Effector memory CD8-positive, alpha-beta T cell (primary cell): ENCODE data around the gene PLP1.
"Not testable (repeated sequence)": the region's sequence is repeated elsewhere in the genome, so short reads cannot be mapped to it uniquely, and the experiment has no call there.

Experiments
- ATAC-seq: fragments of 150-1000 bp; cut with Tn5 transposase; replicated peaks from 2 replicates; pipeline ENCODE4 v1.10.0; 2021; ENCODE audit warnings: mild to moderate bottlenecking, moderate library complexity
- DNase-seq, 3 experiments: peaks; one replicate each; pipeline ENCODE4 v3.0.0; 2021
- H3K27ac Mint-ChIP-seq, 2 donors: one replicate each; pipeline ENCODE4 v1.8.0; 2022; ENCODE audit warnings: mild to moderate bottlenecking in 2 of 2, mixed read lengths in 2 of 2, moderate library complexity in 2 of 2
- H3K27me3 Mint-ChIP-seq, 2 donors: one replicate each; pipeline ENCODE4 v1.8.0; 2022; ENCODE audit warnings: mixed read lengths in 2 of 2
- H3K36me3 Mint-ChIP-seq: one replicate; pipeline ENCODE4 v1.8.0; 2022; ENCODE audit warnings: mild to moderate bottlenecking, moderate library complexity, mixed read lengths; ENCODE audit not compliant: insufficient read depth
- H3K4me1 Mint-ChIP-seq, 2 donors: one replicate each; pipeline ENCODE4 v1.8.0; 2022; ENCODE audit warnings: low read depth in 2 of 2, mixed read lengths in 2 of 2
- H3K4me3 Mint-ChIP-seq, 2 donors: one replicate each; pipeline ENCODE4 v1.8.0; 2022; ENCODE audit warnings: mild to moderate bottlenecking in 2 of 2, mixed read lengths in 2 of 2, moderate library complexity in 2 of 2
- H3K9me3 Mint-ChIP-seq, 2 donors: one replicate each; pipeline ENCODE4 v1.8.0; 2022; ENCODE audit warnings: mixed read lengths in 2 of 2

The PLP1 gene

DNA sequence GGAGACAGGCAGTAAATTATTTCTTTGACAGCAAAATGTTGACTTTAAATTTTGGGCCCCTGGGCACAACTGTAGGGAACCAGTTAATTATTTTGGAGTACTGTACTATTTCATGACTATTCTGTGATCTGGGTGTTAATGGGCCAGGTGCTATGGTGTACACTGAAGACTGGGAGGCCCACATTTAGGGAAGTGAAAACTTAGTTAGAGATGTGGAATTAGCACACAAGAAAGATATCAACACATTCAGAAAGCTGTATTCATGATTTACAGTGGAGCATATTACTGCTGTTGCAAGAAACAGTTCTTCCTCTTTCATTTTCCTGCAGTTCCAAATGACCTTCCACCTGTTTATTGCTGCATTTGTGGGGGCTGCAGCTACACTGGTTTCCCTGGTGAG is 12.4 kb downstream of the PLP1 start:
- Mint-ChIP-seq H3K27me3 (peaks cover 6 to 11% of the 10 kb centered on the region in 2 donors), H3K36me3 (no peaks in the 10 kb centered on the region), H3K4me1 (no peaks in the 10 kb centered on the region), H3K4me3 (no peak overlapping the region), H3K9me3 (no peaks in the 10 kb centered on the region), H3K27ac (no peak overlapping the region)
- DNase-seq, result no peak
- ATAC-seq, result no peak

DNA sequence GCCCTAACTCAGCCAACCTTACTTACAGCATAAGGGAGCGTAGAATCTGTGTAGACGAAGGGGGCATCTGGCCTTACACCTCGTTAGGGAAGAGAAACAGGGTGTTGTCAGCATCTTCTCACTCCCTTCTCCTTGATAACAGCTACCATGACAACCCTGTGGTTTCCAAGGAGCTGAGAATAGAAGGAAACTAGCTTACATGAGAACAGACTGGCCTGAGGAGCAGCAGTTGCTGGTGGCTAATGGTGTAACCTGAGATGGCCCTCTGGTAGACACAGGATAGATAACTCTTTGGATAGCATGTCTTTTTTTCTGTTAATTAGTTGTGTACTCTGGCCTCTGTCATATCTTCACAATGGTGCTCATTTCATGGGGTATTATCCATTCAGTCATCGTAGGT is 14.6 kb downstream of the PLP1 start:
- Mint-ChIP-seq H3K9me3 (no peaks in the 10 kb centered on the region), H3K36me3 (no peaks in the 10 kb centered on the region), H3K4me3 (no peak overlapping the region), H3K27ac (no peak overlapping the region), H3K4me1 (no peaks in the 10 kb centered on the region), H3K27me3 (peaks cover 6 to 11% of the 10 kb centered on the region in 2 donors)
- DNase-seq, result no peak
- ATAC-seq, result no peak

- Mint-ChIP-seq H3K27ac (no peak overlapping the region), H3K27me3 (peaks cover 6 to 11% of the 10 kb centered on the region in 2 donors), H3K4me1 (no peaks in the 10 kb centered on the region), H3K9me3 (no peaks in the 10 kb centered on the region), H3K4me3 (no peak overlapping the region), H3K36me3 (no peaks in the 10 kb centered on the region)
- no peak for ATAC-seq
- no peak for DNase-seq
These were observed 15.3 kb downstream of the PLP1 start for GRCh38 chrX:103791826-103792485.

GRCh38 chrX:103792916-103793544 is 16.4 kb downstream of the PLP1 start:
- no peaks in the 10 kb centered on the region for H3K9me3 Mint-ChIP-seq
- no peaks in the 10 kb centered on the region for H3K36me3 Mint-ChIP-seq
- H3K27ac Mint-ChIP-seq, result no peak overlapping the region
- ATAC-seq (no peak), DNase-seq (no peak)
- no peaks in the 10 kb centered on the region for H3K4me1 Mint-ChIP-seq
- H3K27me3 Mint-ChIP-seq, result peaks cover 6 to 11% of the 10 kb centered on the region in 2 donors
- H3K4me3 Mint-ChIP-seq, result no peak overlapping the region

- no peak for DNase-seq
- Mint-ChIP-seq H3K27me3 (peaks cover 6 to 11% of the 10 kb centered on the region in 2 donors), H3K4me3 (no peak overlapping the region), H3K27ac (no peak overlapping the region), H3K36me3 (no peaks in the 10 kb centered on the region), H3K9me3 (no peaks in the 10 kb centered on the region), H3K4me1 (no peaks in the 10 kb centered on the region)
- no peak for ATAC-seq
These were observed 16.9 kb downstream of the PLP1 start for GRCh38 chrX:103793545-103793940.

DNA sequence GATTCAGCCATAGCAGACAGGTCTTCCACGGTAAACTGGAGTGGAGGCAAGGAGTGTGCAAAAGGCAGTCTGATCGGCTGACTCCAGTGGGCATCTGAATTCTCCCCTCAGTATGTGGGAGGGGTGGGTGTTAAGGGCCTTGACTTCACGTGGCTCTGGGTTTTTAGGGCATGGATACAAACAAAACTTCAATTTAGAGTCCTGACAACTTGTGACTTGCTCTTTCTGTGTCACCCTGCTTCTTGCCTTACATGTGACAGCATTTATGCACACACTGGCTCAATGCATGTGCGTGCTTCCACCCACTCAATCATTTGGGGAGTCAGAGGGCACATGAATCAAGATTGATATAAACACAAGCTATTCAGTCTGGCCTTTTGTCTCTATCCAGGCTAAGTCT is 17.5 kb downstream of the PLP1 start:
- Mint-ChIP-seq H3K27ac (no peak overlapping the region), H3K36me3 (no peaks in the 10 kb centered on the region), H3K4me1 (no peaks in the 10 kb centered on the region), H3K4me3 (no peak overlapping the region), H3K9me3 (no peaks in the 10 kb centered on the region), H3K27me3 (peaks cover 6 to 11% of the 10 kb centered on the region in 2 donors)
- DNase-seq (no peak), ATAC-seq (no peak)

DNA sequence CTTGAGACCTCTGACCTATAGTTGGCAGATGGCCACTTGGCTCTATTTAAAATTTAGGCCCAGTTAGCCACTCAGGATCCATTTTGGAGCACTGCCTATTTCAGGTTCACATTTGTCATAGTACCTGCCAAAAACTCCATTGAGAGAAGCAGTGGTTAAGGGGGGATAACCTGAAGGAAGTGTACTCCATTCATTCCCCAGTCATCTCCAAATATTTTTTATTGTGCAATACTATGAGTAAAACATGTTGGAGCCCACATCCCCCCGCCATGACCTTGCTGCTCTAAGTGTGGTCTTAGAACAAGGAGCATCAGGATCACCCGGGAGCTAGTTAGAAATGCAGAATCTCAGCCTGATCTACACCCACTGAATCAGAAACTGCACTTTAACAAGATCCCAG is 21.1 kb downstream of the PLP1 start:
- Mint-ChIP-seq H3K4me3 (no peak overlapping the region), H3K27me3 (no peaks in the 10 kb centered on the region), H3K9me3 (no peaks in the 10 kb centered on the region), H3K36me3 (no peaks in the 10 kb centered on the region), H3K4me1 (no peaks in the 10 kb centered on the region), H3K27ac (no peak overlapping the region)
- DNase-seq (no peak), ATAC-seq (no peak)

- Mint-ChIP-seq H3K27me3 (no peaks in the 10 kb centered on the region), H3K4me3 (no peak overlapping the region), H3K36me3 (no peaks in the 10 kb centered on the region), H3K4me1 (no peaks in the 10 kb centered on the region), H3K9me3 (no peaks in the 10 kb centered on the region), H3K27ac (no peak overlapping the region)
- ATAC-seq, result no peak
- DNase-seq, result no peak
These were observed 23.7 kb downstream of the PLP1 start for GRCh38 chrX:103800318-103800717.

DNA sequence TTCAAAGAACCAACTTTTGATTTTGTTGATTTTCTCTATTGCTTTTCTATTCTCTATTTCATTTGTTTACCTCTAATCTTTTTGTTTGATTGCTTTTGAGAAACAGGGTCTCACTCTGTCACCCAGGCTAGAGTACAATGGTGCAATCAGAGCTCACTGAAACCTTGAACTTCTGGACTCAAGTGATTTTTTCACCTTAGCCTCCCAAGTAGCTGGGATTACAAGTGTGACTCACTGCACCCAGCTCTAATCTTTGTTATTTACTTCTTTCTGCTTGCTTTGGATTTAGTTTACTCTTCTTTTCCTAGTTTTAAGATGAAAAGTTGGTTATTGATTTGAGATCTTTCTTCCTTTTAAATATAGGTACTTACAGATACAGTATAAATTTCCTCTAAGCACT is 29.2 kb downstream of the PLP1 start:
- H3K27ac Mint-ChIP-seq, result no peak overlapping the region
- H3K4me1 Mint-ChIP-seq, result no peaks in the 10 kb centered on the region
- ATAC-seq, result no peak
- no peaks in the 10 kb centered on the region for H3K9me3 Mint-ChIP-seq
- peaks cover 0 to 19% of the 10 kb centered on the region in 2 donors for H3K27me3 Mint-ChIP-seq
- no peak for DNase-seq
- no peak overlapping the region for H3K4me3 Mint-ChIP-seq
- H3K36me3 Mint-ChIP-seq, result no peaks in the 10 kb centered on the region

- Mint-ChIP-seq H3K9me3 (no peaks in the 10 kb centered on the region), H3K4me3 (no peak overlapping the region), H3K27me3 (peaks cover 0 to 21% of the 10 kb centered on the region in 2 donors), H3K36me3 (no peaks in the 10 kb centered on the region), H3K27ac (no peak overlapping the region), H3K4me1 (no peaks in the 10 kb centered on the region)
- no peak for ATAC-seq
- DNase-seq, result no peak
These were observed 30.3 kb downstream of the PLP1 start for GRCh38 chrX:103806862-103807474.

DNA sequence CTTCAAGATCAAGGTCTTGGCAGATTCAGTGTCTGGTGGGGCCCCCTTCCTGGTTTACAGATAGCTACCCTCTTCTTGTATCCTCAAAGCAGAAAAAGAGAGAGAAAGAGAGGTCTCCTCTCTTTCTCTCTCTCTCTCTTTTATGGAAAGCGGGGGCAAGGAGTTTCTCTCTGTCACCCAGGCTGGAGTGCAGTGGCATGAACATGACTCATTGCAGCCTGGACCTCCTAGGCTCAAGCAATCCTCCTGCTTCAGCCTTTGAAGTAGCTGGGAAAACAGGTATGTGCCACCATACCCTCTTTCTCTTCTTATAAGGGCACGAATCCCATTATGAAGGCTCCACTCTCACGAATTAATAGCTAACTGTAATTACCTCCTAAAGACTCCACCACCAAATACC is 35.2 kb downstream of the PLP1 start:
- Mint-ChIP-seq H3K36me3 (no peaks in the 10 kb centered on the region), H3K4me3 (no peak overlapping the region), H3K9me3 (no peaks in the 10 kb centered on the region), H3K27ac (no peak overlapping the region), H3K27me3 (peaks cover 17 to 45% of the 10 kb centered on the region in 2 donors), H3K4me1 (no peaks in the 10 kb centered on the region)
- no peak for DNase-seq
- no peak for ATAC-seq

GRCh38 chrX:103817101-103817500 is 40.5 kb downstream of the PLP1 start:
- not testable (repeated sequence) for H3K4me3 Mint-ChIP-seq, H3K27ac Mint-ChIP-seq, H3K36me3 Mint-ChIP-seq, H3K9me3 Mint-ChIP-seq, DNase-seq, H3K4me1 Mint-ChIP-seq, ATAC-seq
- H3K27me3 Mint-ChIP-seq, result peaks cover 17 to 24% of the 10 kb centered on the region in 2 donors

DNA sequence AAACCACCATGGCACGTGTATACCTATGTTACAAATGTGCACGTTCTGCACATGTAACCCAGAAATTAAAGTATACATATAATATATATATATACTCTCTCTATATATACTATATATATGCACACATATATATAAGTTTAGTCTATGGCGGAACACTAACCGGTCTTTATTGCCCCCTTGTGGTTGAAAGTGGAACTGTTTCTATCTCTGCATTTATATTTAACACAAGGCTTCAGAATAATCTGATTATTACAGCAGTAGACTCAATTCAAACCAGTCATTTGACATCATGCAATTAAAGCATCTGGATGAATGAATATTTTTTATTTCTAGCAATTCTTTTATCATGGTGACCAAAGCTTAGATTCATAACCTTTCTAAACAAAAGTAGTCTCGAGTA is 40.9 kb downstream of the PLP1 start:
- Mint-ChIP-seq H3K27me3 (peaks cover 17 to 24% of the 10 kb centered on the region in 2 donors), H3K36me3 (no peaks in the 10 kb centered on the region), H3K27ac (no peak overlapping the region), H3K4me1 (no peaks in the 10 kb centered on the region), H3K4me3 (no peak overlapping the region), H3K9me3 (no peaks in the 10 kb centered on the region)
- ATAC-seq, result peak; percentile 57
- peak; percentile 39 to 41 (median 40) for DNase-seq
